M059J (cell line): ENCODE results near the gene BAZ2B. TPM values are rescaled to one million over a fixed set of nuclear protein-coding genes. Genes with fewer than 3 reads are reported as not detected.
A peak's percentile ranks its signal among the peaks of the same experiment; 100 is the strongest.

Experiments
- DNase-seq: peaks from one replicate; pipeline ENCODE4 v3.0.0-alpha.2; 2012; ENCODE audit warnings: low read depth
- total RNA-seq: library from RNA; depleted of rRNA; stranded (reverse); fragments of >200 nt; shearing (Covaris generic); gene quantifications from 2 replicates; pipeline ENCODE4 v1.2.3, GENCODE V29; 2014

Gene BAZ2B
- total RNA-seq, 1 experiment from 2014 or later: 20.9 TPM

GRCh38 chr2:159617100-159617499 lies 752 bp upstream of the BAZ2B start:
- DNase-seq: no peak

DNA sequence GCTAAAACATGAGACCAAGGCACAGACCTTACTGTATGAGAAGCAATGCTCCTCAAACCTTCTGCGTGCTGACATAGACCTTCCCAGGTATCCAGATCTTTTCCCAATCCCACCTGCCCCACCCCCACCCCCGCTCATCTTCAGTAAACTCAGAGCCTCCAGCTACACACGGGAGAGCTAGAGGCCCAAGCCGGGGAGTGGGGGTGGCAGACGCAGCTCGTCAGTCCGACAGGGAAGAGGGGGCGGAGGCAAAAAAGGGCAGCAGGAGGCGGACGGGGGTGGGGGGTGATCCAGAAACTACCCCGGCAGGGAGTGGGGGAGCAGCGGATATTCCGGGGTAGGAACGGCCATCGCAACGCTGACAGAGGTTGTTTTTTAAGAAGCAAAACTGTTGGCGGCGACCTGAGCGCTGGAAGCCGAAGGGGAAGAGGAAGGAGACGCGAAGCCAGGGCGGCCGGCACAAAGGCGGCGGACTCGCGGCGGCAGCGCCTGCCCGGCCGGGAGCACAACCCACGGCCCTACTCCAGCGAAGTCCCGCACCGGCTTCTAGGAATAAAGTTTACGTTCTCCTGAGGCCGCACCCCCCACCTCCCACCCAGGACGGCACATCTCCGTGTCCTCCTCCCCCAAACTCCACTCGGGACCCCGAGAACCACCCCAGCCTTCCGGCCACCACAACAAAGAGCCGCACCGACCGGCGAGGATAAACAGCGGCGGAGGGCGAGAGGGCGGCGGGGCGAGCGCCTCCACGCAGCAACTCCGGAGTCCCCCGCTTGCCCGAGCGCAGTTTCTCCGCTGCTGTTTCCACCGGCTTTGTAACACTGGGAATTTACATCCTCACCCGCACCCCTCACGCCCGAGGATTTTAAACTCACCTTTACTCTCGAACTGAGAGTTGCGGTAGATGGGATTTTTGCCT lies 722 bp downstream of the BAZ2B start:
- peak; percentile 91 for DNase-seq

- no peak for DNase-seq
Measured at GRCh38 chr2:159614534-159615366, 1.6 kb downstream of the BAZ2B start.

DNA sequence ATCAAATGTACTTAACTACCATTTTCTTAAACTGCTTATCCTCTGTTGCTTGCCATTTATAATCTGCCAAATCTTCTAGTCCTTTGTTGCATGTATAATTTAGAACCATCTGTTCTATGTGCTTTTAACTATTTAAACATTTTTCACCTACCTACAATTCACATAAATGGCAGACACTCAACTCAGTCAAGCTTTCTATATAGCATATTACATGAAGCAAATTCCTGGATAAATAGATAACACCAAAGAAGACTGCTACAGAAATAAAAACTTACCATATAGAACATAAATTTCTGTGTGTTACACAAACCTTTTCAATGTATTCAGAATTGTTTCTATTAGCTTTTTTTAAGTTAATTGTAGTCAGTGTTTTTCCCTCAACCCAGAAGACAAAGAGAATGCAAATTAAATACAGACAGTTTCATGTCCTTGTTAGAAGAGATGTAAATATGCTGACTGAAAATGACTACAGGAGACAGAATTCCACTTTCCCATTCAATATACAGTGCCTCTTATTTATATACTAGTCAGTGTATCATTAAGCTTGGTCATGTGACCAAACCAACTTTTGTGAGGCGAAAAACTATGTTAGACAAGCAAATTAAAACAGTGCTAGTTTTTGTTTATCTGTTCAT lies 2.6 kb downstream of the BAZ2B start:
- DNase-seq: peak; percentile 26

GRCh38 chr2:159613091-159613490 lies 3.3 kb downstream of the BAZ2B start:
- DNase-seq: no peak

- peak; percentile 22 for DNase-seq
Measured at GRCh38 chr2:159612255-159612901, 4.0 kb downstream of the BAZ2B start.

GRCh38 chr2:159609811-159610549 lies 6.4 kb downstream of the BAZ2B start:
- DNase-seq: no peak

DNA sequence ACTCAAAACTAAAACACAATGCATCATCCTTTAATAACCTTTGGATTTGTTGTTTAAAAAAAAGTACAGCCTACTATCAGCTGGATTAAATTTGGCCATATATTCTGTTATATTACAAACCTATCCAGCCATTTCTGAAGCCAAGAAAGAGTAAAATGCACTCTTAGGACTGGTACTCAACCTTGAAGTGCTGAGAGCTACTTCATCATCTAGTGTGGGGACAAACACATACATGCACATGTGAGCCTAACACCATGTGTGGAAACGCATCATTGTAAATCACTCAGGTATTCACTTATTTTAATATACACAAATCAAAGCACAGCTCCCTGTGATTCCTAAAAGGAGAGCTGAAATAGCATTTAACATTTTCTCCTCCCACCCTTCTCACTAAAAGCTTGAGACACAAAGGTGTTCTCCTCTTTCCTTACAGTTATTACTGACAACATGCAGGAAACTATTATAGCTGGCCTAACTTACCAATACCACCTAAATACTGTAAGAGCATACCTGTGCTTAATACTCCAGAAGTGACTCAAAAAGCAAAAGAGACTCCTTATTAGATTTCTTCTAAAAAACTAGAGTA lies 7.5 kb downstream of the BAZ2B start:
- DNase-seq: no peak

- DNase-seq: no peak
Measured at GRCh38 chr2:159608108-159608507, 8.2 kb downstream of the BAZ2B start.

- DNase-seq: no peak
Measured at GRCh38 chr2:159606287-159606686, 10.1 kb downstream of the BAZ2B start.

GRCh38 chr2:159605441-159606178 lies 10.7 kb downstream of the BAZ2B start:
- no peak for DNase-seq

DNA sequence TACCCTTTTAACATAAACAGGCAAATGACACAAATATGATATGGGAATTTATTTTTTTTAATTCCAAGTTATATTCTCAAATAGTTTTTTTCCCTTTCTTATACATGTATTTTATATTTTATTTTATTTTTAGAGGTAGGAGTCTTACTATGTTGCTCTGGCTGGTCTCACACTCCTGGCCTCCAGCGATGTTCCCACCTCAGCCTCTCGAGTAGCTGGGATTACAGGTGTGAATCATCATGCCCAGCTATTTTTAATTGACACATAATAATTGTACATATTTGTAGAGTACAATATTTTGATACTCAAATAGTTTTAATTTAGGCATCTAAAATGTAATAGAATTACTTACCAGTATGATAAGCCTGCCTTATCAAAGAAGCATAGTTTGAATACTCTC lies 12.2 kb downstream of the BAZ2B start:
- no peak for DNase-seq

DNA sequence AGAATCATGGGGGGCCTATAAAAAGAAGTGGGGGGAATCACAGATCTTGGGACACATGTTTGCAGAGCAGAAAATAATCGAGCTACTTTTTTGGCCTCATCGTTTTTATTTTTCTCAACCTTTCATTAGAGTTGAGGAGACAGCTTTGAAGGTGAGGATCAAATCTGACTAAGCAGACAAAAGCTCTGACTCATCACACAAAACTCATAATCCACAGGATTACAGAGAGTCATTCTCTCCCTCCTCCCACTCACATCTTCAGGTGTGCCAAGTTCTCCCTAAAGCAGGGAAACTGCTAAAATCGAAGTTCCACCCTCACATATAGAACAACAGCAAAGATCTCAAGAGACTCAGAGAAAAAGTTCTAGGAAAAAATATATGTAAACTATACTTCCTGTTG lies 15.6 kb downstream of the BAZ2B start:
- peak; percentile 80 for DNase-seq

GRCh38 chr2:159595410-159596046 lies 20.8 kb downstream of the BAZ2B start:
- no peak for DNase-seq

DNA sequence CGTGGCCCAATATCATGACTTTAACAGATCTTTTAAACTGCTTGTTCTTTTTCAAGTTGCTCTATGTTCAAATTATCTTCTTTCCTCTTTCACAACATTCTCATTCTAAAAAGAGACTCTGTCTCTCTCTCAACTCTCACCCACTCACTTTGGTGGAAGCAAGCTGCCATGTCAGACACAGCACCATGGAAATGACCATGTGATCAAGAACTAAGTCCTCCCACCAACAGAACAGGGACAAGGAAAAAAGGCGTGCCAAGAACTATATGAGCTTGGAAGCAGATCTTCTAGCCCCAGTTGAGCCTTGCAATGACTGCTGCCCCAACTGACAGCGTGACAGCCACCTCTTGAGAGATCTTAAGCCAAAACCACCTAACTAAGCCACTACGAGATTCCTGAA lies 23.9 kb downstream of the BAZ2B start:
- no peak for DNase-seq

GRCh38 chr2:159591221-159591620 lies 25.1 kb downstream of the BAZ2B start:
- DNase-seq: peak; percentile 39

GRCh38 chr2:159589286-159589685 lies 27.1 kb downstream of the BAZ2B start:
- no peak for DNase-seq

- no peak for DNase-seq
Measured at GRCh38 chr2:159586034-159586433, 30.3 kb downstream of the BAZ2B start.

DNA sequence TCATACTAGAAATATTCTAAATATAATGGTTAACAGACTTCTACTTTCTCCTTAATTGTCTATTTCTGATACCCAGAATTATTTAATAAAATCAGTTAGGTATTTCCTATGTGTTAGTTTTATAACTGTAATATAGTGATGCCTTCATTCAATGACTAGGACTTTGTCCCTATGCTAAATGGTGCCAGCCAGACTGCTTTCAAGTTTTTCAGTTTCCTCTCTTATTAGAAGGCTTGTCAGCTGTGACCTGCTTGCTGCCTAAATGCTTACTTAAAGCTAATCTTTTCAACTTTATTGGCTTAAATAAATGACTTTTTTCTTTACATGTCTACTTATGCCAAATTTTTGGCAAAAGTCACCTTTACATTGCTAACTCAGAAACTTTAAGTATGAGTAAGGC lies 30.7 kb downstream of the BAZ2B start:
- DNase-seq: no peak
